GM15510 (cell line): ENCODE results near the gene SLC4A1.
A peak's percentile ranks its signal among the peaks of the same experiment; 100 is the strongest.

Experiments used
- POLR2A ChIP-seq: IDR thresholded peaks from 3 replicates; pipeline ENCODE4 v1.6.1; 2011; ENCODE audit warnings: borderline replicate concordance; ENCODE audit not compliant: insufficient read length; ENCODE audit errors: extremely low read depth

Gene SLC4A1

DNA sequence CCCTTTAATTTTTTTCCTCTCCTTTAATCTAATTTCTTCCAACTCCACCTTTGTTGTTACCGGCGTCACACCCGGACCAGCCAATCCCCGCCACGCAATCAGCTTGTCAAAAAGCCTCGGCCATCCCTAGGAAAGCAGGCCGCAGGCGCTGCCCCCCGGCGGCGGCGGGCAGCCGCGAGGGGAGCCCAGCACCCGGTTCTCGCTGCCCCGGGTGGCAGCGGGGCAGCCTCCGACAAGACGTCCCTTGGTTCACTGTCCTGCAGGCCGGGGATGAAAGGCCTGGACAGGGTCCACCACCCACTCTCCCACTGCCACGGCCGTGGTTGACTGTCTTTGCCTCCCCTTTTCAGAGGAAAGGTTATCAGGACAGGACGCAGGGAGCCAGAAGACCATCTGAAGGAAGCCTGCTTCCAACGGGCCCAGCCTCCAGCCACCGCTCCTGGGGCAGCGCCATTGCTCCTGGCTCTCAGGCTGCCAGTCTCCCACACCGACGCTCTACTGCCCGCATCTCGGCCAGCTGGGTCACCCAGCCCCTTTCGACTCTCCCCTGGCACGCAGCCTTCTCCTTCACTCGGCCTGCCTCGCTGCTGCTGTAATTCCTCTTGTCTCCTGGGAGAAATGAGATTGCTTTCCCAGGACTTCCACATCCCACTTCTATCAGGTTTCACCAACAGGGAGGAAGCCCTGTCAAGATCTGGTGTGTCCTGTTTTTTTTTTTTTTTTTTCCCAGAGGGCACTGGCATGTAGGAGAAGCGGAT lies 45.6 kb downstream of the SLC4A1 start:
- TF ChIP-seq POLR2A = peak; percentile 32

DNA sequence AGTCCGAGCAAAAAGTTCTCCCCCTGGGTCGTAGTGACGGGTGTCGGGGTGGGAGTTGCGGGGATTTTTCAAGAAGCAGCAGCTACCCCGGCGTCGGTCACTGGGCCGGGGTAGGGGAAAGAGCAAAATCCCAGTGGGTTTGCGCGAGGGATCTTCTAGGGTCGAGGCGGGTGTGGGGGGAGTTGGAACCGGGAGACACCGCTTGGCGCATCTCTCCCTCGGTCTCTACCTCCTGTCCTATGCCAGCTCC lies 46.1 kb downstream of the SLC4A1 start:
- TF ChIP-seq POLR2A = no peak

DNA sequence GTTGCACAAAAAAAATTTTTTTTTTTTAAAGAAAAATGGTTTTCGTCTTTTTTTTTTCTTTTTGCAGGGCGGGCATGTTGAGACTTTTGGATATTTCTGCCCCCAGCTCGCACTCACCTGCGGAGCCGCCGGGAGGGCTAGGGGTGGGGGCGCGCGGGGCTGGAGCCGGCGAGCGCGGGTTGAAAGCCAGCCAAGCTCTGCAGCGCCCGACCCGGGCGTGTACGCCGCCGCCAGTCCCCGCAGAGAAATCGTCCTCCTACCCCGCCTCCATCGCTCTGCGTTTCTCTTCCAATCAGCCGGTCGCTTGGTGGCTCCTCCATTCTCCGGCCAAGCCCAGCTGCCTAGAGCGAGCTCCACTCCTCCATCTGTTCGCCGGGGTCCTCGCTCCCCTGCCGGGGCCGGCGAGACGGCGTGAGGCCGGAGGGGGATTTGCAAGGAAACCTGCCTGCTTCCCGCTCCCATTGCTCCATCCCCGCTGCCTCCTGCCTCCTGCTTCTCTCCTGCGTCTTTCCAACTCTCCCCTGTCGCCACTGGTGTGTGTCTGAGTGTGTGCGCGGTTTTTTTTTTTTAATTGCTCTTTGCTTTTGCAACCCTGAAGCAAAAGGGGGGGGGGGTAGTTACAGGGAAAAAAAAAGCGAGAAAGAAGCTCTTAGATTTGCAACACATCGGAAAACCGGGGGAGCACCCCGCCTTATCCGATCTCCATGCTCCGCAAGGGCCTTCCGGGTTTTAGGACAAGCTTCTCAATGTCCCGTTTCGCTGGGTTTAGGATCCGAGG lies 46.7 kb downstream of the SLC4A1 start:
- TF ChIP-seq POLR2A = peak; percentile 65

DNA sequence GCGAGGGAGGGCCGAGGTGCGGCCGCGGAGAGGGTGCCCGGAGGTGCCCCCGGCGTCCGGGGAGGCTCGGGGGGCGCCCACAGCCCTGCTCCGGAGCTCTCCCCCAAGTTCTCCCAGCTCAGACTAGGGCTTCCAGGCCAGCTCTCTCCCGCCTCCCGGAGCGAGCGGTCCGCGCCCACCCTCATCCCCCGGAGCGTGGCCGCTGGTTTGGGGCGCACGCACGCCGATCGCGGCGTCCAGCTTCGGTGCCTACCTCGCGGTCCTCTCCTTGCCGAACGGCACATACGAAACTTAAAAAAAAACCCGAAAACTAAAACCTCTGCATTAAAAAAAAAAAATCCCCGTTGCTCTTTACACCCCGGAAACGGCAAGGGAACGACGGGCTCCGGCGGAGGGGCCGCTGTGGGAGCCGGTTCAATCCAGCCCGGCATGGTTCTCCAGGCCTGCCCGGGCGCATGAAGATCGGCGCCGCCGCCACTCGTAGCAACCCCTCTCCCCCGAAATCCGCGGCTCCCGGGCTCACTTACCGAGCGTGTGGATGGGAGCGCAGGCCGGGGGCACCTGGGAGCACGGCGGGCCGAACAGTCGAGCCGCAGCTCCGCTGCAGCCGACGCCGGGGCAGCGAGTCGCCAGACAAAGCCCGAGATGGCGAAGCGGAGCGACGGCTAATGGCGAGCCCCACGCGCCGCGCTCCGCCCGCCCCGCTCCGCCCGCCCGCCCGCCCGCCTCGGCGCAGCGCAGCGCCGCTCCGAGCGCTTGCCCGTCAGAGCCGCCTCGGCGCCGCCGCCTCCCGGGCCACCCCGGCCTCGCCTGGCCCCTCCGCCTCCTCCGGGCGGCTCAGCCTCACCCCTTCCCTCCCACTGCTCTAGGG lies 47.5 kb downstream of the SLC4A1 start:
- TF ChIP-seq POLR2A = peak; percentile 37

DNA sequence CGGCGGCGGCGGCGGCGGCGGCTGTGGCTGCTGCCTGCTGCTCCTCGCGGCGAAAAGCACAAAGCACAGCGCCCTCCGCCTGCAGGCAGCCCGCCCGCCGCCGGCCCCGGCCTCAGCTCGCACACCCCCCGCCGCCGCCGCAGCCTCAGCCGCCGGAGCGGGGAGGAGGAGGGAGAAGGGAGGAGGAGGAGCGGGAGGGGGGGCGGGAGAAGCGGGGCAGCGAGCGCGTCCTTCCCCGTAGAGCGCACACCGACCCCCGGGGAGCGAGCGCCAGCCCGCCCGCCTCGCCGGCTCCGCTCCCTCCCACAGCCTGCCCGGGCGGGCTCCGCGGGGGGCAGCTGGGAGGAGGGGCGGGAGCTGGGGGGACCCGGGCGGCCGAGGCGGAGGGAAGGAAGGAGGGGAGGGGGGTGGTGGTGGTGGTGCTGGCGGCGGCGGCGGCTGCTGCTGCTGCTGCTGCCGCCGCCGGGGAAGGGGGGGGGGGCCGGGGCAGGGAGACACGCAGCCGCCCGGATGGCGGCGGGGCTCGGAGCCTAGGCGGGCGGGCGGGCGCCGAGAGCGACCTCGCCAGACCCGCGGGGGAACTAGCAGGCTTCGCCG lies 48.2 kb downstream of the SLC4A1 start, which contains the start of gene UBTF:
Gene UBTF (minus strand): TSS at position 60 of the 597 bp plus-strand sequence. CDS start 1,446 bp downstream, outside the sequence.
- peak; percentile 38 for TF ChIP-seq POLR2A

DNA sequence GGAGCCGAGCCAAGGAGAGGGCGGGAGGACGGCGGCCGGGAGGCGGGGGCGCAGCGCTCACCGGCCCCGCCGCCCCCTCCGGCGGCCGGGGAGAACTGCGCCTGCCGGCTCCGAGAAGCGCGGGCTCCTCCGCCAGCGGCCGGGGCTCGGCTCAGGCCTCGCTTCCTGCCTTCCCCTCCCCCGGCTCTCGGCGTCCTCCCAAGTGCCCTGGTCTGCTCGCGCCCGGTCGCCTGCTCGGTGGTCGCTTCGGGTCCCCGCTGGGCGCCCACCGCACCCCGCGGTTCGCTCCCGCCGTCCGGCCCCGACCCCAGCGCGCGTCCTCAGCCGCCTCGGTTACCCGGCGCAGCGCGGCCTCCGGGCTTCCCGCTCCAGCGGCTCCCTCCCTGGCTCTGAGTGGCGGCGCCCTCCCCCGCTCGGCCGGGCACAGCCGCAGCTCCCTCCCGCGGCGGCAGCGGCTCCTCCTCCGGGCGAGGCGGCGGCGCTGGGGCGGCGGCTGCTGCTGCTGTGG lies 48.8 kb downstream of the SLC4A1 start:
- no peak for TF ChIP-seq POLR2A

DNA sequence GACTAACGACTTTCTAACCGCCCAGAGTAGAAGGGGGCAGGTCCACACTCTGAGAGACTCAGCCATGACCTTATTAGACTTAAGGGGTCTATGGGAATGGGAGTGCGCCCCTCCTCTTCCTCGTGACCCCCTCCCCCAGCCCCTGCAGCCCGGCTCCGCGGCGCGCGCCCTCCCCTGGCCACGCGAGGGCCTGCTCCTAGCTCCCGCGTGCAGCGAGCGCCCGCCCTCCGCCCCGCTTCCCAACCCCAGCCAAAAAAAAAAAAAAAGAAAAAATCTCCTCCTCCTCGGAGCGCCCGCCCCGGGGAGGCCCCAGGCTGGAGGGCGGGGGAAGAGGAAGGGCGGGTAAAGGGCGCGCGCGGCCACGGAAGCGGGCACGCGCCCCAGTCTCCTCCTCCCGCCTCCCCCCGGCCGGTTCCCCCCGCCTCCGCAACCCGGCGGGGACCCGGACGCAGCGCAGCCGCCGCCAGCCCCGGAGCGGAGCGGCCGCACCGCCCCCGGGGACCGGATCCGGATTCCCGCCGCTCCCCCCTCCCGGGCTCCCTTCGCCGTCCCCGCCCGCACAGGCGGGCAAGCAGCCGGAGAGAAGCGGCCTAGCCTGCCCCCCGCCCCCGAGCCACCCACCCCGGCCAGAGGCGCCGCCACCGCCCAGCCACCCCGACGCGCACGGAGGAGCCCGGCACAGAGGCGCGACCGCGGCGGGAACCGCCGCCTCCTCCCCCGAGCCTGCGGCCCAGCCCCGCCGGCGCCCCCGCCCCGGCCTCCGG lies 49.4 kb downstream of the SLC4A1 start:
- peak; percentile 69 for TF ChIP-seq POLR2A

DNA sequence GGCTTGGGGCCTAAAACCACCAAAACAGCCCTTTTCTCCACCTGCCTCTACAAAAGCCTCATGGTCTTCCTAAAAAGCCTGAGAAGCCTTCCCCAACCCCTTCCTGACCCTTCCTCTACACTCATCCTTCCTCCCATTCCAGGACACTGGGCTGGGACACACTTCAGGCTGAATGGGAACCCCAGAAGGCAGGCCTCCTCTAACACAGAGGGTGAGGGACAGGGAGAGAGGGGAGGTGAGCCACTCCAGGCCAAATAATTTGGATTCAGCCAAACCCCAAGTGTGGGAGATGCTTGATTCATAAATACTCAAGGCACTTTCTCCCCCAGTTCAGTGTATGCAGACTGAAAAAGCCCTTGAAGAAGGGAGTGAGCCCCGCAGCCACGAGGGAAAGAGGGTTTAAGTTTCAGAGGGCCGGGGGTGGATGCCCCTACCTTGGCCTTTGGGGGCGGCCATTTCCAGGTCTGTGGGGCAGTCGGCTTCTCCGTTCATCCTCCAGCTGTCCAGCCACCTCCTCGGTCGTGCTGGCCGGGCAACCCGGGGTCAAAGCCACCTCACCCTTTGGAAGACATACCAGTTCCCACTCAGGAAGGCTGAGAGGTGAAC lies 50.1 kb downstream of the SLC4A1 start:
- no peak for TF ChIP-seq POLR2A

DNA sequence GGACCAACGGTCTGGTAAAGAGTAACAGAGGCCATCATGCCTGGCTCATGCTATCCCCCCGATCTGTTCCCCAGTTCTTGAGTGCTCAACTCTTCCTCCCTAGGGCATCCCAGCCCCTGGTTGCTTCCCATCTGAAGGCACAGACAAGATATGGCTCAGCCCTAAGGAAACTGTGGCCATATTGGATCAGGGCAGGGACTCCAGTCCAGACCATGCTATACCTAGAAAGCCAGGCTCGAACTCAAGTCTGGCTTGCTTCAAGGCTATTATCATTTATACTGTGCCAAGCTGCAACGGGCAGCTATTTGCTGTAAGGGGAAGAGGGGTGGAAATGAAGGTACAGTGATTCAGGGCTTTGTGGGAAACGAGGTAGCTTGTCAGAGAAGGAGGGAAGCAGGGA lies 51.2 kb downstream of the SLC4A1 start:
- no peak for TF ChIP-seq POLR2A

DNA sequence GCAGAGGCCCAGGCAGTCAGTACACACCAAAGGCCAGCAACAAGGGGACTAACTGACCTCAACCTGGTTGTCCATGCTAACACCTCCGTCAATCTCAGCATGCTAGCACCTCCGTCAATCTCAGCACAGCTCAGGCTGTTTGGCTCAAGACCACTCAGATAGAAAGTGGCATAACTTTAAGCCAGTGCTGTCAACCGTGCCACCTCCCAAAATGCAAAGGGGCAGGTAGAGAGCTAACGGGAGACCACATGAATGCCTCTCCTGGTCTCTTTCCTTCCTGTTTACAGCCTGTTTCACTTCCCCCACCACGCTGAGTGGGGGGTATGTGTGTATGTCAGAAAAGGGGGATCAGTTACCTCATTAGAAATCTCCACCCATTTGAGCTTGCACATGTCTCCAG lies 51.8 kb downstream of the SLC4A1 start:
- peak; percentile 36 for TF ChIP-seq POLR2A

DNA sequence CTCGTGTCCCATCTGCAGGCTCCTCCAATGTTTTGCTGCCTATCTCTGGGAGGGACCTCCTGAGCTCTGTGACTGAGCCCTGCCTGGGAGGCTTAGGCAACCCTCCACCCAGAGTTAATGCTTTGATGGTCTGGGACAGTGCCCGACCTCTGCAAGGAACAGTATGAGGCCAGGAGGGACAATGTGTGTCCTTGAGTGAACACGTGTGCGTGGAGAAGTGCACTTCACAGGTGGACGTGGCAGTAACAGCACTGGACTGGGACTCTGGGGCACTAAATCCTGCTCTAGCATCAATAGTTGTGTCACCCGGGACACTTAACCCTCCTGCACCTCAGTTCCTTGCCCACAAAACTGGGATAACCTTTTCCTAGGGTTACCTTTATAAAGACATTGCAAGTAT lies 53.0 kb downstream of the SLC4A1 start:
- TF ChIP-seq POLR2A = no peak

DNA sequence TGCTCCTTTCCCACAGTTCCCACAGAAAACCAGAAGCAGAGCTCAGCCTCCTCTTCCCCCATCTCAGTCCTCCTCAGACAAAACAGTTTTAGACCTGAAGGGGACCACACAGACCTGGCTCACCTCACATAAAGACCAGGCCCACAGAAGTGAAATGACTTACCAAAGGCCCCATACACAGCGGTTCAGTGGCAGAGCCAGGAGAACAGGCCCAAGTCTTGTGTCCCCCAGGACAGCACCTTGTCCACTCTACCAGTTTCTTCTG lies 53.8 kb downstream of the SLC4A1 start:
- no peak for TF ChIP-seq POLR2A

DNA sequence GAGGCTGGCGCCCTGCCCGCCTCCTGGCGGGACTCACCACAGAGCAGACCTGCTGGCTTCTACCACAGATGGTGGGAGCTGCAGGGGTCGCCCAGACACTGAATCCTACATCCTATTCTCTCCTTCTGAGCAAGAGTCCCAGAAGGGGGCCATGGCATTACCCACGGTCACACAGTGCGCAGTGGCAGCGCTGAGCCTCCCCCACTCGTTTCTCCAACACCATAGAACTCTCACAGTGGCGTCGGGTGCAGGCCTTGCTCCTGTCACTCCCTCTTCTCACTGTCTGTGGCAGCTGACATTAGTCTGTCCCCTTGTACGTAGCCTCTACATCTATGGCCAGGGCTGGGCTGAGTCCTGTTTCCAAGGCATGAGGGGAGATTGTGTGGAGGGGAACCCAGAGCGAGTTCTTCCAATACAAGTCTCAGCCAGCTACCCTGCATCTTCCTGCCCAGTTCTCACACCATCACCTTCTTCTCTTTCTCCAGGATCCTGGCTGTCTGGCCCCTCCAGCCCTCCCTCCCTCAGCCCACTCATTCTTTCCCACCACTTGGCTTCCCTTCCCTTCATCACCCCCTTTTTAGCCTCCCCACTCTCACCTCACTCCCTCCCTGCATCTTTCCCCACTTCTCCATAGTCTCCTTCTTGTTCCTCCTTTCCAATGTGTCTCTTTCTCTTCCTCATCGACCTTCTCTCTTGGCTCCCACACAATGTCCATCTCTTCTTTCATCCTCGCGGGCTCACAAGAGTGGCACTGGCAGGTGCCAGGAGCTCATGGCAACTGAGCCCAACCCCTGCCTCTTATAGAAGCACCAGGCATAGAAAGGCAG lies 54.3 kb downstream of the SLC4A1 start:
- TF ChIP-seq POLR2A = peak; percentile 21

DNA sequence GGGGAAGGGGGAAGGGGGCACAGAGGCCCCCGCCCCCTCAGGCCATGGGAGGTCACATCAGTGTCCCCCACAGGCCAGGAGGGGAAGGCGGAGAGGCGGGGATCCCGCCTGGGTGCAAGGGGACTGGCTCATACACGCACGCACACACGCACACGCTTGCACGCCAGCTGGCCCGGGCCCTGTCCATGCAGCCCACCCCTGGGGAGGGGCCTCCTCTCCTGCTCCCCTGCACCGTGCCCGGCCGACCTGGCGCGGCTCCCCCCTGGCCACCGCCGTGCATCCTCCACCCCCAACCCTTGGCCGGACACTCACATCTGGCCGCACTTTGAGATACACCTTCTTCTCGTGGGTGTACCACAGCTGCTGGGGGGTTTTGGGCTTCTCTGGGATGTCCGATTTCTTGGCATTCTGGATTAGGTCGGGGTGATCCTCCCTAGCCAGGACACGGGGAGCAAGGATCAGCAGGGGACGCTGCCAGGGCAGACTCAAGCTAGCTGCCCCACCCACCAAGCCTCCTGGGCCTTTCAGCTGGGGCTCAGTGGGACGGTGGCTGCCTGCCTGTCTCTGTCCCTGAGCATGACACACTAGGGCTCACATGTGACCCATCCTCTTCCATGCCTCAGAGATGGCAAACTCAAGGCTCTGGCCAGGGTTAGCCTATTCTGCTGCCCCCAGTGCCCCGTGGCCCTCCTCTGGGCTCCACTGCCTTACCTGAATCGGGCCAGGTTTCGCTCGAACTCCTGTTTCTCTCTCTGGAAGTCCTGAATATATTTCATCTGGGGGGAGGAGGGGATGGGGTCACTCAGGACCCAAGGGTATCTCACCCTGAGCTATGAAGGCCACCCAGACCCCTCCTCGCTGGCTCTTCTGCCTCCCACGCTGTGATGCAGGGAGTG lies 55.2 kb downstream of the SLC4A1 start:
- TF ChIP-seq POLR2A = peak; percentile 20
